SK-N-MC (cell line): ENCODE data around the gene CHST15.

ENCODE experiments used
- EZH2 ChIP-seq: fragments of 200-600 bp; sonication (generic); IDR thresholded peaks from one replicate; pipeline ENCODE4 v1.6.1; 2017; ENCODE audit warnings: antibody characterized with exemption
- POLR2AphosphoS5 ChIP-seq: IDR thresholded peaks from 2 replicates; pipeline ENCODE4 v1.6.1; 2012; ENCODE audit warnings: mild to moderate bottlenecking, low read depth, low read length, borderline replicate concordance

DNA sequence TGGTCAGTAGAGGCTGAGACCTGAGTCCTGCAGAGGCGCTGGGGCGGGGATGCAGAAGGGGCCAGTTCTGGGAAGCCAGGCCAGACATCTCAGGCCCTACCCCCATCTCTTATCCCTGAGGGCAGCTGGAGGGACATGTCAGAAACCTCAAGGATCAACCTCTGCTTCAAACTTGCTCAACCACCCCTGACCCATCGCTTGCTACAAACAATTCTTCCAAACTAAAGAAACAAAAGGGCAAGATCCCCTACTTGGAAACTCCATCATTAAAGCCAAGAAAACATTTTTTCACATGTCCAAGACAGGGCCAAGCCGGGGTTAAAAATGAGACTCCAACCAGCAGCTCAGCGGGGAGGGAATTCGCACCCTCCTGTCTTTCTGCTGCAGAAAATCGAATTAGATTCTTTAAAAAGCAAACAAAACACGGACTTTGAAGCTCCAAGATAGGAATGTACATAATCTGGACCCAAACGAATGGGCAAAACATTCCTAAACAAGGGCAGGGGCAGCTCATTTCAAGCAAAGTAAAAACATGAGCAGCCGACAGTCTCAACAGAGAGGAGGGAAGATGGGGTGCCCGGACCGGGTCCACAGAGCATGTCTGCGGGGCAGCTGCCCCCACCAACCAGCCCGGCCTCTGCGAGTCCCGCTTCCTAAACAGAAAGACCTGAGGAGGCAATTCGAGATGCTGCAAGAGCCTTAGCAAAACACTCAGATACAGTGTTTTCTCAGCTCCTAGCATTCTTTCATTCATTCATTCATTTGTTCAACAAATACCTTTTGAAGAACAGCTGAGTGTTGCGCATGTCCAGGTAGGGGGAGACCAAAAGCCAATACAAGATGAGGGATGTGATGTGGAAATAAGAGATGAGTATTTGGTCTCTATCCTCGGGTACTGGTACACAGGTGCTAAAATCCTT lies 44.8 kb downstream of the CHST15 start:
- TF ChIP-seq POLR2AphosphoS5 (no peak), EZH2 (no peak)
